ENCODE data around the gene PCDHGA9. TPM values are rescaled to one million over a fixed set of nuclear protein-coding genes. Genes with fewer than 3 reads are reported as not detected.

The PCDHGA9 gene
- total RNA-seq, 2 donors from 2014 or later = 0.89 to 7.3 TPM

DNA sequence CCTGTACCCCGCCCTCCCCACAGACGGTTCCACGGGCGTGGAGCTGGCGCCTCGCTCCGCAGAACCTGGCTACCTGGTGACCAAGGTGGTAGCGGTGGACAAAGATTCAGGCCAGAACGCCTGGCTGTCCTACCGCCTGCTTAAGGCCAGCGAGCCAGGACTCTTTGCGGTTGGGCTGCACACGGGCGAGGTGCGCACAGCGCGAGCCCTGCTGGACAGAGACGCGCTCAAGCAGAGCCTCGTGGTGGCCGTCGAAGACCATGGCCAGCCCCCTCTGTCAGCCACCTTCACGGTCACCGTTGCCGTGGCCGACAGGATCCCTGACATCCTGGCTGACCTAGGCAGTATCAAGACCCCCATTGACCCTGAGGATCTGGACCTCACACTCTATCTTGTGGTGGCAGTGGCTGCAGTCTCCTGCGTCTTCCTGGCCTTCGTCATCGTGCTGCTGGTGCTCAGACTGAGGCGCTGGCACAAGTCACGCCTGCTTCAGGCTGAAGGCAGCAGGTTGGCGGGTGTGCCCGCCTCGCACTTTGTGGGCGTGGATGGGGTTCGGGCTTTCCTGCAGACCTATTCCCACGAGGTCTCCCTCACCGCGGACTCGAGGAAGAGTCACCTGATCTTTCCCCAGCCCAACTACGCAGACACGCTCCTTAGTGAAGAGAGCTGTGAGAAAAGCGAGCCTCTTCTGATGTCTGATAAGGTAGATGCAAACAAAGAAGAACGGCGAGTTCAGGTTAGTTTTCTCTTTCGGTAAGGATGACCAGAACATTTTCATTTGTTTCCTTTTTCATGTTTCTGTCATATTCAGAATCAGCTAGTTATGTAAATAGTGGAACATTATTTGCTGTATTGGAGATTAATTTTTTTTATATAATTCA is 36.3 kb upstream of the PCDHGA9 start:
- no peaks in the 10 kb centered on the region for H3K27me3 ChIP-seq (ENCODE audit: control insufficient read depth, insufficient read depth, low read length, poor library complexity, severe bottlenecking)
- H3K36me3 Mint-ChIP-seq (ENCODE audit: low read depth) = peaks cover 47% of the 10 kb centered on the region
- H3K27ac ChIP-seq (ENCODE audit: low read depth, low read length) = no peak overlapping the region
- WGBS, 2 experiments (ENCODE audit: insufficient coverage in 1 of 2, insufficient read length in 1 of 2) = 96% methylated on average over 43 to 46 of the region's 46 CpGs
- H3K9ac ChIP-seq (ENCODE audit: extremely low read depth, low read length, poor library complexity, severe bottlenecking) = no peak overlapping the region
- H3K27ac Mint-ChIP-seq = no peak overlapping the region
- H3K36me3 ChIP-seq (ENCODE audit: control insufficient read depth, insufficient read depth, low read length) = no peaks in the 10 kb centered on the region
- no peaks in the 10 kb centered on the region for H3K4me1 Mint-ChIP-seq
- H3K27me3 Mint-ChIP-seq (ENCODE audit: insufficient read depth) = no peaks in the 10 kb centered on the region
- peaks cover 43% of the 10 kb centered on the region for H3K9me3 ChIP-seq (ENCODE audit: control insufficient read depth, low read length)
- H3K4me3 Mint-ChIP-seq = no peak overlapping the region
- H3K4me1 ChIP-seq (ENCODE audit: control insufficient read depth, insufficient read depth, low read length) = no peaks in the 10 kb centered on the region
- H3K9me3 Mint-ChIP-seq = peaks cover 68% of the 10 kb centered on the region
- H3K4me3 ChIP-seq (ENCODE audit: low read length) = no peak overlapping the region
- TF ChIP-seq, protein P1, sequence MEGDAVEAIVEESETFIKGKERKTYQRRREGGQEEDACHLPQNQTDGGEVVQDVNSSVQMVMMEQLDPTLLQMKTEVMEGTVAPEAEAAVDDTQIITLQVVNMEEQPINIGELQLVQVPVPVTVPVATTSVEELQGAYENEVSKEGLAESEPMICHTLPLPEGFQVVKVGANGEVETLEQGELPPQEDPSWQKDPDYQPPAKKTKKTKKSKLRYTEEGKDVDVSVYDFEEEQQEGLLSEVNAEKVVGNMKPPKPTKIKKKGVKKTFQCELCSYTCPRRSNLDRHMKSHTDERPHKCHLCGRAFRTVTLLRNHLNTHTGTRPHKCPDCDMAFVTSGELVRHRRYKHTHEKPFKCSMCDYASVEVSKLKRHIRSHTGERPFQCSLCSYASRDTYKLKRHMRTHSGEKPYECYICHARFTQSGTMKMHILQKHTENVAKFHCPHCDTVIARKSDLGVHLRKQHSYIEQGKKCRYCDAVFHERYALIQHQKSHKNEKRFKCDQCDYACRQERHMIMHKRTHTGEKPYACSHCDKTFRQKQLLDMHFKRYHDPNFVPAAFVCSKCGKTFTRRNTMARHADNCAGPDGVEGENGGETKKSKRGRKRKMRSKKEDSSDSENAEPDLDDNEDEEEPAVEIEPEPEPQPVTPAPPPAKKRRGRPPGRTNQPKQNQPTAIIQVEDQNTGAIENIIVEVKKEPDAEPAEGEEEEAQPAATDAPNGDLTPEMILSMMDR (conservative IDR thresholded peaks at IDR 0.05) = no peak
- no peak for DNase-seq

DNA sequence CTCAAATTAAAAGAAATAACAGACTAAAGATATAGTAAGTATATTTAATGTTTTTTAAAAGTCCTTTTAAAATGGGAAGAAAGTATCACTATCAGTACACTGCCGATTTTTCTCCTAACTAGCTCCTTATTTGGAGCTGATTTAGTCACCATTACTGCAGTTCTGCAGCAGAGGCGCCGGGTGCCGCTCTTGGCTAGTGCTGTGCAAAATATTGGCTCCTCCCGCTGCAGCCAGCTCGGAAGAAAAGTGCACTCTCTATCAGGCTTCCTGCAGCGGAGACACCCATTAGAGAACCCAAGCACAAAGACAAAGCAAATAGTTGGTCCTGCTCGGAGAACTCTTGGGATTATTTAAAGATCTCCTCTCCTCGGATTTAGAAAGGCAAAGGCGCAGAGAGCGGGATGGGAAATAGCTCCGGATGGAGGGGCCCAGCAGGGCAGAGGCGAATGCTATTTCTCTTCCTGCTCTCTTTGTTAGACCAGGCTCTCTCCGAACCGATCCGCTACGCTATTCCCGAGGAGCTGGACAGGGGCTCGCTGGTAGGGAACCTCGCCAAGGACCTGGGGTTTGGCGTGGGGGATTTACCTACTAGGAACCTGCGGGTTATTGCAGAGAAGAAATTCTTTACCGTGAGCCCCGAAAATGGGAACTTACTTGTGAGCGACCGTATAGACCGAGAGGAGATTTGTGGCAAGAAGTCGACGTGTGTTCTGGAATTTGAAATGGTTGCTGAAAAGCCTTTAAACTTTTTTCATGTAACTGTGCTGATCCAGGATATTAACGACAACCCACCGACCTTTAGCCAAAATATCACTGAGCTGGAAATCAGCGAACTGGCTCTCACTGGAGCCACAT is 32.4 kb upstream of the PCDHGA9 start, which contains the start of gene PCDHGB3:
Gene PCDHGB3, plus strand, starts transcription at position 249 of the 855 bp plus-strand sequence. Its CDS starts 153 bp downstream, at position 402.
- Histone ChIP-seq H3K27ac (ENCODE audit: low read depth, low read length) (no peak within 1 kb of the TSS), H3K9ac (ENCODE audit: extremely low read depth, low read length, poor library complexity, severe bottlenecking) (no peak within 1 kb of the TSS), H3K4me1 (ENCODE audit: control insufficient read depth, insufficient read depth, low read length) (no peaks in the 10 kb centered on the region), H3K36me3 (ENCODE audit: control insufficient read depth, insufficient read depth, low read length) (no peaks in the 10 kb centered on the region), H3K27me3 (ENCODE audit: control insufficient read depth, insufficient read depth, low read length, poor library complexity, severe bottlenecking) (no peaks in the 10 kb centered on the region), H3K9me3 (ENCODE audit: control insufficient read depth, low read length) (peaks cover 51% of the 10 kb centered on the region), H3K4me3 (ENCODE audit: low read length) (no peak within 1 kb of the TSS)
- Mint-ChIP-seq H3K36me3 (ENCODE audit: low read depth) (peaks cover 44% of the 10 kb centered on the region), H3K4me1 (no peaks in the 10 kb centered on the region), H3K27me3 (ENCODE audit: insufficient read depth) (no peaks in the 10 kb centered on the region), H3K27ac (no peak within 1 kb of the TSS), H3K9me3 (peaks cover 62% of the 10 kb centered on the region), H3K4me3 (peak within 1 kb of the TSS; percentile 40)
- no peak for DNase-seq
- 94 to 95% methylated on average over 32 of the region's 32 CpGs for WGBS, 2 experiments (ENCODE audit: insufficient coverage in 1 of 2, insufficient read length in 1 of 2)
- TF ChIP-seq, protein P1 (conservative IDR thresholded peaks at IDR 0.05) = peak; percentile 63

DNA sequence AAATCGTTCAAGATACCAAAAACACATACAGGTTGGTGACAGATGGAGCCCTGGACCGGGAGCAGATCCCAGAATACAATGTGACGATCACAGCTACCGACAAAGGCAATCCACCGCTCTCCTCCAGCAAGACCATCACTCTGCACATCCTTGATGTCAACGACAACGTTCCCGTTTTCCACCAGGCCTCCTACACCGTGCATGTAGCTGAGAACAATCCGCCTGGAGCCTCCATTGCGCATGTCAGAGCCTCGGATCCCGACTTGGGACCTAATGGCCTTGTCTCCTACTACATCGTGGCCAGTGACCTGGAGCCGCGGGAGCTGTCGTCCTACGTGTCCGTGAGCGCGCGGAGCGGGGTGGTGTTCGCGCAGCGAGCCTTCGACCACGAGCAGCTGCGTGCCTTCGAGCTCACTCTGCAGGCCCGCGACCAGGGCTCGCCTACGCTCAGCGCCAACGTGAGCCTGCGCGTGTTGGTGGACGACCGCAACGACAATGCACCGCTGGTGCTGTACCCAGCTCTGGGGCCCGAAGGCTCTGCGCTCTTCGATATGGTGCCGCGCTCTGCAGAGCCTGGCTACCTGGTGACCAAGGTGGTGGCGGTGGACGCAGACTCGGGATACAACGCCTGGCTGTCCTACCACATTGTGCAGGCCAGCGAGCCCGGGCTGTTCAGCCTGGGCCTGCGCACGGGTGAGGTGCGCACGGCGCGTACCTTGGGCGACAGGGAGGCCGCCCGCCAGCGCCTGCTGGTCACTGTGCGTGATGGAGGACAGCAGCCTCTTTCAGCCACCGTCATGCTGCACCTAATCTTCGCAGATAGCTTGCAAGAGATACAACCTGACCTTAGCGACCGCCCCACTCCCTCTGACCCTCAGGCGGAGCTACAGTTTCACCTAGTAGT is 30.8 kb upstream of the PCDHGA9 start:
- H3K36me3 Mint-ChIP-seq (ENCODE audit: low read depth) = peaks cover 43% of the 10 kb centered on the region
- no peak for DNase-seq
- no peak overlapping the region for H3K4me3 ChIP-seq (ENCODE audit: low read length)
- no peaks in the 10 kb centered on the region for H3K4me1 Mint-ChIP-seq
- no peak overlapping the region for H3K27ac Mint-ChIP-seq
- H3K27me3 Mint-ChIP-seq (ENCODE audit: insufficient read depth) = no peaks in the 10 kb centered on the region
- no peak overlapping the region for H3K27ac ChIP-seq (ENCODE audit: low read depth, low read length)
- WGBS, 2 experiments (ENCODE audit: insufficient coverage in 1 of 2, insufficient read length in 1 of 2) = 95 to 96% methylated on average over 58 to 69 of the region's 69 CpGs
- TF ChIP-seq, protein P1 (conservative IDR thresholded peaks at IDR 0.05) = no peak
- H3K4me1 ChIP-seq (ENCODE audit: control insufficient read depth, insufficient read depth, low read length) = no peaks in the 10 kb centered on the region
- H3K9ac ChIP-seq (ENCODE audit: extremely low read depth, low read length, poor library complexity, severe bottlenecking) = no peak overlapping the region
- H3K9me3 ChIP-seq (ENCODE audit: control insufficient read depth, low read length) = peaks cover 40% of the 10 kb centered on the region
- no peak overlapping the region for H3K4me3 Mint-ChIP-seq
- no peaks in the 10 kb centered on the region for H3K27me3 ChIP-seq (ENCODE audit: control insufficient read depth, insufficient read depth, low read length, poor library complexity, severe bottlenecking)
- no peaks in the 10 kb centered on the region for H3K36me3 ChIP-seq (ENCODE audit: control insufficient read depth, insufficient read depth, low read length)
- peaks cover 59% of the 10 kb centered on the region for H3K9me3 Mint-ChIP-seq

Measured in endodermal cell (in vitro differentiated cells).